Epithelial cell of prostate (primary cell): Measurements from ENCODE around the gene NIPSNAP3A.
A peak's percentile ranks its signal among the peaks of the same experiment; 100 is the strongest.

ENCODE experiments used
- DNase-seq: peaks from one replicate; pipeline ENCODE4 v3.0.0-alpha.2; 2011; ENCODE audit warnings: low read depth, low spot score
- H3K27ac ChIP-seq: fragments of 450-650 bp; 2 replicates; pipeline ENCODE4 v1.5.1; 2017; ENCODE audit warnings: mild to moderate bottlenecking

Gene NIPSNAP3A

DNA sequence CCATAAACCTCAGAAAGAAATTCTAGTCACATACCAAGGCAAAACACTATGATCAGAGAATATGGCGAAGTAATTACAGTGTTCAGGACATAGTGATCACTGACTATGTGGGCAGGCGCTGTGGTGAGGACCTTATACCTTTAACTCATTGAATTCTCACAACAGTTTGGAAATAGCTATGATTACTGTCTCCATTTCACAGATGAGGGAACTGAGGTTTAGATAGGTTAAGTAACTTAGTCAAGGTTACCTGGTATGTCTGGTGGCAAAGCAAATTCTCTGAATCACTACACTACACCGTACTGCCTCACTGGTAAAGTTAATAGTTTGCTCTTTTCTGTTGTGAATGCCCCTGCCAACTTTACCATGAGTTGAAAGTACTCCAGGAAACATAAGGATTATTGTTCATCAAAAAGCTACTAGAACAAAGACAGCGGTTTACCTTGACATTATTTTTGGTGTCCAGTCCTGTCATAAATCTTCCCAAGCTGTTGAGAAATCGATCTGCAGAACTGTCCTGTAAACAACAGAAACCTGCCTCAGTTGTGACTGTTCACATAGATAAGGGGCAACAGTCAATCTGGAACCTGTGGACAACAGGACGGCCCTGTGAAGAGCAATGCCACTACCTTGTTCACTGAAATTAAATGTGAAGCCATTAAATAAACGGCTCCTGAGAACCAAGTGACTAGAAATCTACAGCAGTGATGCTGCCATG, 52.7 kb downstream of the NIPSNAP3A start:
- DNase-seq = no peak
- H3K27ac ChIP-seq = no peak overlapping the region

GRCh38 chr9:104802110-104802509, 54.6 kb downstream of the NIPSNAP3A start:
- no peak for DNase-seq
- no peak overlapping the region for H3K27ac ChIP-seq

DNA sequence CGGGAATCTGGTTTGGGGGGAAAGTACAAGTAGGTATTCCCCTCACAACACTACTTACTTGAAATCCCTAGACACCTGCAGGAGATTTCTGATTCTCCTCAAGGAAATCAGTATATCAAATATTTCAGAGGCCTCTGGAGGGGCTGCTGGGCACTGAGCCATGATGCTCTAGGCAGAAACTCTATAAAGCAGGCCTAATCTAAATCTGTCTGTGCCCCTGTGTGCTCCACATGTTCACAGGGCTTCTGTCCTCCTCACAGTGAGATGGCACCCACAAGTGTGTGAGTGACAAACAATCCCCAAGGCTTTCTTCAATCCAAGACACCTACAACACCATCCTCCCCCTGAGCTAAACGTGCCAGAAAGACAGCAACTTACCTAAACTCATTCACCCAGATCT, 55.4 kb downstream of the NIPSNAP3A start:
- no peak for DNase-seq
- no peak overlapping the region for H3K27ac ChIP-seq

GRCh38 chr9:104805441-104805840, 58.0 kb downstream of the NIPSNAP3A start:
- H3K27ac ChIP-seq = peak overlapping the region; percentile 13
- peak; percentile 22 for DNase-seq

- no peak overlapping the region for H3K27ac ChIP-seq
- DNase-seq = no peak
These were observed 60.6 kb downstream of the NIPSNAP3A start for GRCh38 chr9:104808035-104808614.
